Skeletal muscle satellite cell (primary cell): Measurements from ENCODE around the gene HPN.
A peak's percentile ranks its signal among the peaks of the same experiment; 100 is the strongest.
"Not testable (repeated sequence)": the region's sequence is repeated elsewhere in the genome, so short reads cannot be mapped to it uniquely, and the experiment has no call there.

Experiments
- H3K27me3 ChIP-seq: 2 replicates; pipeline ENCODE4 v1.7.0; 2013; ENCODE audit warnings: low read length; ENCODE audit not compliant: control insufficient read depth, insufficient read depth
- H3K36me3 ChIP-seq: 2 replicates; pipeline ENCODE4 v1.7.0; 2013; ENCODE audit warnings: mild to moderate bottlenecking, control low read depth, low read length; ENCODE audit not compliant: insufficient read depth
- H3K4me1 ChIP-seq: 2 replicates; pipeline ENCODE4 v1.7.0; 2013; ENCODE audit warnings: low read length; ENCODE audit not compliant: control insufficient read depth, insufficient read depth
- H3K4me2 ChIP-seq: 2 replicates; pipeline ENCODE4 v1.7.0; 2013; ENCODE audit warnings: mild to moderate bottlenecking, low read length
- H3K4me3 ChIP-seq: 2 replicates; pipeline ENCODE4 v1.7.0; 2013; ENCODE audit warnings: low read length
- H3K9ac ChIP-seq: 2 replicates; pipeline ENCODE4 v1.7.0; 2013; ENCODE audit warnings: mild to moderate bottlenecking, low read depth, low read length, moderate library complexity
- H3K9me3 ChIP-seq: replicated peaks from 2 replicates; pipeline ENCODE4 v1.7.0; 2013; ENCODE audit warnings: mild to moderate bottlenecking, control low read depth, low read length

HPN gene

DNA sequence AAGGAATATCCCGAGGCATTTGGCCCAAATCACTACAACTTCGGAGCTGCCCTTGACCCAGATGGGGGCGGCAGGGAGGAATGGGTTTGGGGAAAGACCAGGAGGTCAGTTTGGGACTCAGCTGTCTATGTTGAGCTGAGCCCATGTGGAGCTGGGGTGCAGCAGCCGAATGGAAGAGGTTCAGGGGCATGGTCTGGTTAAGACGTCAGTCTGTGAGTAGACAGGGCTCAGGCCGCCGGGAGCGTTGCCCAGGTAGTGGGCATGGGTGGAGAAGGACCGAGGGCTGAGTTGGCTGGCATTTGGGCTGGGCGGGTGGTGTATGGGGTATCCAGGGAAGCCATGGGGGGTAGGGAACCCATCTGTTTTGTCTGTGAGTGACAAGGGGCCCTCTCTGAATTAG, 20.5 kb upstream of the HPN start:
- H3K4me2 ChIP-seq, result no peak overlapping the region
- no peaks in the 10 kb centered on the region for H3K9me3 ChIP-seq
- peaks cover 70% of the 10 kb centered on the region for H3K36me3 ChIP-seq
- no peaks in the 10 kb centered on the region for H3K27me3 ChIP-seq
- no peak overlapping the region for H3K9ac ChIP-seq
- H3K4me1 ChIP-seq, result no peaks in the 10 kb centered on the region
- H3K4me3 ChIP-seq, result no peak overlapping the region

- Histone ChIP-seq H3K4me2 (no peak overlapping the region), H3K36me3 (peaks cover 72% of the 10 kb centered on the region), H3K27me3 (no peaks in the 10 kb centered on the region), H3K4me3 (no peak overlapping the region), H3K9me3 (no peaks in the 10 kb centered on the region), H3K9ac (no peak overlapping the region), H3K4me1 (no peaks in the 10 kb centered on the region)
Measured at GRCh38 chr19:35021596-35021995, 19.9 kb upstream of the HPN start.

GRCh38 chr19:35022460-35022859, 19.1 kb upstream of the HPN start:
- H3K4me1 ChIP-seq, result no peaks in the 10 kb centered on the region
- H3K9ac ChIP-seq, result no peak overlapping the region
- no peak overlapping the region for H3K4me2 ChIP-seq
- peaks cover 80% of the 10 kb centered on the region for H3K36me3 ChIP-seq
- no peaks in the 10 kb centered on the region for H3K27me3 ChIP-seq
- H3K4me3 ChIP-seq, result no peak overlapping the region
- no peaks in the 10 kb centered on the region for H3K9me3 ChIP-seq

DNA sequence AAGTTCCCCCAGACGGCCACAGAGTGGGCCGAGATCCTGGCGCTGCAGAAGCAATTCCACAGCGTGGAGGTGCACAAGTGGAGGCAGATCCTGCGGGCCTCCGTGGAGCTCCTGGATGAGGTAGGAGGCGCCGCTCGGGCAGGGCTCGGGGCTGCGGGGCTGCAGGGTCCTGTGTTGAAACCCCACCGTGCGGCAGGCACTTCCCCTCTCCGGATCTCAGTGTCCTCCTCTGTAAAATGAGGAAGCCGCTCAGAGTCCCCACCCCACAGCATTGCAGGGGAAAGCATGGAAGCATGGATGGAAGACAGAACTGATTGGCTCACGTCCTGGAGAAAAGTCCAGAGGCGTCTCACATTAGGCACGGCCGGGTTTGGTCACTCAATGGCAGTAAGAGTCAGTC, 18.1 kb upstream of the HPN start:
- H3K9ac ChIP-seq, result no peak overlapping the region
- no peaks in the 10 kb centered on the region for H3K9me3 ChIP-seq
- H3K4me1 ChIP-seq, result no peaks in the 10 kb centered on the region
- H3K4me2 ChIP-seq, result no peak overlapping the region
- H3K36me3 ChIP-seq, result peaks cover 81% of the 10 kb centered on the region
- no peak overlapping the region for H3K4me3 ChIP-seq
- no peaks in the 10 kb centered on the region for H3K27me3 ChIP-seq

DNA sequence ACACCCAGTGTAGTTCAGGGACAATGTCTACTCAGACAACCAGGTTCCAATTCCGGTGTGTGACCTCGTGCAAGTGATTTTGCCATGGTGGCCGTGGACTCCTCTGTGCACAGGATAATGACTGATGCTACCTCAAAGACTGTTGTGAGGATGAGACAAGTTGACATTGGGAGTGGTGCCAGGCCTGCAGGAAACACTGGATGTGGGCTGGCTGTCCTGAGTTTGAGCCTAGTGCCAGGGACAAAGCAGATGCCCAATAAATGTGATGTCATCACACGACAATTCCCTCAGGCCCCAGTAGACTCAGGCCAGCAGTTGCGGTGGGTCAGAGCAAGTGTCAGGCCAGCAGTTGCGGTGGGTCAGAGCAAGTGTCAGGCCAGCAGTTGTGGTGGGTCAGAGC, 17.4 kb upstream of the HPN start:
- Histone ChIP-seq H3K4me1 (no peaks in the 10 kb centered on the region), H3K4me3 (no peak overlapping the region), H3K36me3 (peaks cover 75% of the 10 kb centered on the region), H3K27me3 (no peaks in the 10 kb centered on the region), H3K9me3 (no peaks in the 10 kb centered on the region), H3K9ac (no peak overlapping the region), H3K4me2 (no peak overlapping the region)

DNA sequence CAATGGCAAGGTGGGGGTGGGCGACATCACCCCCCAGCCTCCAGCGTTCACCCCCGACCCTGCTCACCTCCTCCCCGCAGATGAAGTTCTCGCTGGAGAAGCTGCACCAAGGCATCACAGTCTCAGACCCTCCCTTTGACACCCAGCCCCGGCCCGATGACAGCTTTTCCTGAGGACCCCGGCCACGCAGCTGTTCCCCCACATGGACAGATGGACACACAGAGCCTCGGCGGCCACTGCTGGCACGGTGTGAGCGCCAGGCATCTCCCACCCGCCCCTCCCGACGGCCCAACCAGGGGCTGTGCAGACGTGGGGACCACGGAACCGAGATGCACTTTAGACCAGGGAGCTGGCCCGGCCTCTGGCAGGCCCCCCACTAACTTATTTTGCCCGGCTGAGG, 15.6 kb upstream of the HPN start:
- Histone ChIP-seq H3K4me2 (no peak overlapping the region), H3K9ac (no peak overlapping the region), H3K36me3 (peaks cover 61% of the 10 kb centered on the region), H3K27me3 (no peaks in the 10 kb centered on the region), H3K4me3 (no peak overlapping the region), H3K4me1 (peaks cover 5% of the 10 kb centered on the region), H3K9me3 (no peaks in the 10 kb centered on the region)

- Histone ChIP-seq H3K9me3 (no peaks in the 10 kb centered on the region), H3K36me3 (peaks cover 58% of the 10 kb centered on the region), H3K27me3 (no peaks in the 10 kb centered on the region)
Measured at GRCh38 chr19:35026418-35026817, 15.1 kb upstream of the HPN start.

GRCh38 chr19:35027009-35027408, 14.5 kb upstream of the HPN start:
- Histone ChIP-seq H3K4me2 (no peak overlapping the region), H3K36me3 (peaks cover 52% of the 10 kb centered on the region), H3K4me3 (no peak overlapping the region), H3K9ac (no peak overlapping the region), H3K27me3 (no peaks in the 10 kb centered on the region), H3K9me3 (no peaks in the 10 kb centered on the region), H3K4me1 (peaks cover 5% of the 10 kb centered on the region)

More at GRCh38 chr19:35026418-35026817, 15.1 kb upstream of the HPN start:
- peaks cover 5% of the 10 kb centered on the region for H3K4me1 ChIP-seq
- no peak overlapping the region for H3K9ac ChIP-seq
- H3K4me2 ChIP-seq, result no peak overlapping the region
- no peak overlapping the region for H3K4me3 ChIP-seq

GRCh38 chr19:35027851-35028599, 13.5 kb upstream of the HPN start:
- no peak overlapping the region for H3K9ac ChIP-seq
- peaks cover 48% of the 10 kb centered on the region for H3K36me3 ChIP-seq
- H3K27me3 ChIP-seq, result no peaks in the 10 kb centered on the region
- peaks cover 5% of the 10 kb centered on the region for H3K4me1 ChIP-seq
- H3K4me2 ChIP-seq, result no peak overlapping the region
- no peaks in the 10 kb centered on the region for H3K9me3 ChIP-seq
- H3K4me3 ChIP-seq, result no peak overlapping the region

- H3K4me1 ChIP-seq, H3K9ac ChIP-seq, H3K4me3 ChIP-seq, H3K9me3 ChIP-seq, H3K27me3 ChIP-seq, H3K4me2 ChIP-seq: not testable (repeated sequence)
- peaks cover 43% of the 10 kb centered on the region for H3K36me3 ChIP-seq
Measured at GRCh38 chr19:35028600-35028885, 13.0 kb upstream of the HPN start.

DNA sequence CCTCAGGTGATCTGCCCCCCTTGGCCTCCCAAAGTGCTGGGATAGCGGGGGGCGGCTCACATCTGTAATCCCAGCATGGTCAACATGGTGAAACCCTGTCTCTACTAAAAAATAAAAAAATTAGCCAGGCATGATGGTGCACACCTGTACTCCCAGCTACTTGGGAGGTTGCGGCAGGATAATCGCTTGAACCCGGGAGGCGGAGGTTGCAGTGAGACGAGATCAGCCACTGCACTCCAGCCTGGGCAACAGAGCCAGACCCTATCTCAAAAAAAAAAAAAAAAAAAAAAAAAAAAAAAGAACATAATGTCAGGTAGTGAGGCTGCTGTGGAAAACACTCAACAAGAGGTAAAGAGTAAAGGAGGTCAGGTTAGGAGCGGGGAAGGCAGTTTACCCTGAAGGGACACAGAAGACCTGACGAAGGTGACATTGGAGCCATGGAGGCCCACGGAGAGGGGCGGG, 12.2 kb upstream of the HPN start:
- peaks cover 35% of the 10 kb centered on the region for H3K36me3 ChIP-seq
- H3K27me3 ChIP-seq, H3K4me2 ChIP-seq, H3K9ac ChIP-seq, H3K4me3 ChIP-seq, H3K4me1 ChIP-seq, H3K9me3 ChIP-seq: not testable (repeated sequence)

DNA sequence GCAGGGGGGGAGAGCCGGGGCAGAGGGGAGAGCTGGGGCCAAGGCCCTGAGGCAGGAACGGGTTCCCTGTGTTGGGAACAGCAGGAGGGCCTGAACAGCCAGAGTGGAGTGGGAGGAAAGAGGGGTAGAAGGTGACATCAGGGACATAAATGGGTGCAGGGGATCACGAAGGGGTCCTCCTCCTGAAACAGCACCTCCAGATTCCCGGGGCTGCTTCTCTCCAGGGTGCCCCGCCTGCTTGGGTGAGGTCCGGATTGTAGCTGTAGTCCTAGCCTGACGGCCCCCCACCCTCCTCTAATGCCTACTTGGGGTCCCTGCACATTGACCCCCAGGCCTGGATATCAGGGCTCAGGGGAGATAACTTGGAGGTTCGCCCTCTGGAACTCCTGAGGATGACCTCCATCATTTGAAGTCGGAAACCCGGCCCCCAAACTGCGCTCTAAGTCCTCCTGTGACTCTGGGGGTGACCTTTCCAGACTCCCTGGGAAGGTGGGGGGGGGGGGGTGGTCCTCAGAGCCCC, 11.7 kb upstream of the HPN start:
- Histone ChIP-seq H3K4me3 (peak overlapping the region; percentile 65), H3K36me3 (peaks cover 32% of the 10 kb centered on the region), H3K9ac (peak overlapping the region; percentile 47), H3K9me3 (no peaks in the 10 kb centered on the region), H3K27me3 (no peaks in the 10 kb centered on the region), H3K4me1 (peaks cover 5% of the 10 kb centered on the region), H3K4me2 (peak overlapping the region; percentile 79)
